ENCODE results near the gene SLC16A12.

DNA sequence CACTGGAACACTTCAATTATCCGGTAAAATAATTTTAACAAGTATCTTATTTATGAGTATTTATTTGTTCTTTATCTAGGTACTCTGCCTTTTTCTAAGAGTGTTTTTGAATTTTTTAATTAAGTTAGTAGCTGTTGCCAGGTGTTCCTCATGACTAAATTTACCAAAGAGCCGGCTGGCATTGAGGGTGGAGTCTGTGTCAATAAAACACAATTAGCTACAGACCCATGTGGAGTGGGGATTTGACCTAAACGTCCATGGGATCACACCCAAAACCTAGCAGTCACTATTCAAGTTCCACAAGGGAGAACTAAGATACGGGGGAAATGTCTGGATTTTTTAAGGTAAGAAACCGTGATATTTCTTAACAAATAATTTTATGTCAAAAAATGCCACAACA is 9.8 kb downstream of the SLC16A12 start:
- TF ChIP-seq, protein P1, sequence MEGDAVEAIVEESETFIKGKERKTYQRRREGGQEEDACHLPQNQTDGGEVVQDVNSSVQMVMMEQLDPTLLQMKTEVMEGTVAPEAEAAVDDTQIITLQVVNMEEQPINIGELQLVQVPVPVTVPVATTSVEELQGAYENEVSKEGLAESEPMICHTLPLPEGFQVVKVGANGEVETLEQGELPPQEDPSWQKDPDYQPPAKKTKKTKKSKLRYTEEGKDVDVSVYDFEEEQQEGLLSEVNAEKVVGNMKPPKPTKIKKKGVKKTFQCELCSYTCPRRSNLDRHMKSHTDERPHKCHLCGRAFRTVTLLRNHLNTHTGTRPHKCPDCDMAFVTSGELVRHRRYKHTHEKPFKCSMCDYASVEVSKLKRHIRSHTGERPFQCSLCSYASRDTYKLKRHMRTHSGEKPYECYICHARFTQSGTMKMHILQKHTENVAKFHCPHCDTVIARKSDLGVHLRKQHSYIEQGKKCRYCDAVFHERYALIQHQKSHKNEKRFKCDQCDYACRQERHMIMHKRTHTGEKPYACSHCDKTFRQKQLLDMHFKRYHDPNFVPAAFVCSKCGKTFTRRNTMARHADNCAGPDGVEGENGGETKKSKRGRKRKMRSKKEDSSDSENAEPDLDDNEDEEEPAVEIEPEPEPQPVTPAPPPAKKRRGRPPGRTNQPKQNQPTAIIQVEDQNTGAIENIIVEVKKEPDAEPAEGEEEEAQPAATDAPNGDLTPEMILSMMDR (optimal IDR thresholded peaks at IDR 0.05 in 1 of 3, IDR thresholded peaks at IDR 0.05 in 1 of 3, conservative IDR thresholded peaks at IDR 0.05 in 1 of 3; ENCODE audit: extremely low read depth in 1 of 3, insufficient read depth in 2 of 3, low read length in 3 of 3), result no peak
- no peak for TF ChIP-seq EZH2 (IDR thresholded peaks at IDR 0.05; ENCODE audit: low read length)

Data from keratinocyte (primary cell).